ENCODE results near the gene UBE2C. TPM values are rescaled to one million over a fixed set of nuclear protein-coding genes. Genes with fewer than 3 reads are reported as not detected.
A peak's percentile ranks its signal among the peaks of the same experiment; 100 is the strongest.

Gene UBE2C
- total RNA-seq, 1 experiment from 2014 or later, result 268 TPM

DNA sequence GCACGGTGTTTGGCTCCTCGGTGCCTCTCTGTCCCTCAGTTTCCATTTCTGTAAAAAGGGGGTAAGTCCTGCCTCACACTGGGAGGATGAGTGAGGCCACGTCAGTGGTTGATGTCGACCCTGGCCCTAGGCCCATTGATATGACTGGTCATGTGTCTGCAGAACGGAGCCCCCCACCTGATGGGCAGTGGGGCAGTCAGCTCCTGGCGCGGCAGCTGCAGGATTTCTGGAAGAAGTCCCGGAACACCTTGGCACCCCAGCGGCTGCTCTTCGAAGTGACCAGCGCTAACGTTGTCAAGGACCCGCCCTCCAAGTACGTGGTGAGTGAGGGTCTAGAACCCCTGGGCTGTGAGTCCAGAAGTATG, 22.3 kb downstream of the UBE2C start:
- no peak overlapping the region for H2BK120ac ChIP-seq (ENCODE audit: low read depth, low read length, poor library complexity, severe bottlenecking)
- peak overlapping the region in 1 of 3 experiments; percentile 52; a peak in 1 of 7 replicates for H3K27ac Mint-ChIP-seq
- H3K23me2 ChIP-seq (ENCODE audit: insufficient read length, low read depth, low read length, poor library complexity, severe bottlenecking), result peaks cover 9% of the 10 kb centered on the region
- peaks cover 4% of the 10 kb centered on the region; the same call in 1 of the 2 replicates for H3K4me1 ChIP-seq (ENCODE audit: insufficient read depth, low read length)
- no peaks in the 10 kb centered on the region for H4K20me1 ChIP-seq (ENCODE audit: control insufficient read depth, insufficient read depth, insufficient read length)
- no peak overlapping the region for H2BK5ac ChIP-seq (ENCODE audit: insufficient read length, low read length)
- no peak overlapping the region for H2AK5ac ChIP-seq (ENCODE audit: insufficient read length, low read length)
- no peak overlapping the region for H4K91ac ChIP-seq (ENCODE audit: insufficient read length, low read depth, low read length)
- no peak overlapping the region for H2AFZ ChIP-seq (ENCODE audit: low read length)
- H3K23ac ChIP-seq (ENCODE audit: insufficient read length, low read depth, low read length), result no peak overlapping the region
- H3K4me3 Mint-ChIP-seq, result peak overlapping the region; percentile 75 to 88
- H3K27ac ChIP-seq (ENCODE audit: insufficient read length, low read depth, low read length), result no peak overlapping the region
- no peak overlapping the region for H2BK12ac ChIP-seq (ENCODE audit: insufficient read length, low read depth, low read length)
- no peak overlapping the region for H4K5ac ChIP-seq (ENCODE audit: insufficient read length, low read depth, low read length)
- no peak overlapping the region for H3K18ac ChIP-seq (ENCODE audit: insufficient read length, low read depth, low read length)
- H3K9me3 Mint-ChIP-seq, result no peaks in the 10 kb centered on the region
- H3K79me2 ChIP-seq (ENCODE audit: insufficient read depth, low read length), result no peaks in the 10 kb centered on the region
- H3K79me1 ChIP-seq (ENCODE audit: insufficient read depth, low read depth, low read length, poor library complexity, severe bottlenecking), result peaks cover 5% of the 10 kb centered on the region
- no peak for DNase-seq
- H4K8ac ChIP-seq (replicated peaks; ENCODE audit: insufficient read length, low read depth, low read length), result no peak overlapping the region
- H3K36me3 Mint-ChIP-seq (ENCODE audit: insufficient read depth in 1 of 3, low read depth in 3 of 3), result peaks cover 2 to 31% (median 29%) of the 10 kb centered on the region in 3 experiments; a peak in 6 of 7 replicates
- no peak overlapping the region for H3K14ac ChIP-seq (ENCODE audit: insufficient read depth, low read length)
- H3K4me1 Mint-ChIP-seq, result peaks cover 23 to 25% of the 10 kb centered on the region in 2 experiments
- TF ChIP-seq, protein P1, sequence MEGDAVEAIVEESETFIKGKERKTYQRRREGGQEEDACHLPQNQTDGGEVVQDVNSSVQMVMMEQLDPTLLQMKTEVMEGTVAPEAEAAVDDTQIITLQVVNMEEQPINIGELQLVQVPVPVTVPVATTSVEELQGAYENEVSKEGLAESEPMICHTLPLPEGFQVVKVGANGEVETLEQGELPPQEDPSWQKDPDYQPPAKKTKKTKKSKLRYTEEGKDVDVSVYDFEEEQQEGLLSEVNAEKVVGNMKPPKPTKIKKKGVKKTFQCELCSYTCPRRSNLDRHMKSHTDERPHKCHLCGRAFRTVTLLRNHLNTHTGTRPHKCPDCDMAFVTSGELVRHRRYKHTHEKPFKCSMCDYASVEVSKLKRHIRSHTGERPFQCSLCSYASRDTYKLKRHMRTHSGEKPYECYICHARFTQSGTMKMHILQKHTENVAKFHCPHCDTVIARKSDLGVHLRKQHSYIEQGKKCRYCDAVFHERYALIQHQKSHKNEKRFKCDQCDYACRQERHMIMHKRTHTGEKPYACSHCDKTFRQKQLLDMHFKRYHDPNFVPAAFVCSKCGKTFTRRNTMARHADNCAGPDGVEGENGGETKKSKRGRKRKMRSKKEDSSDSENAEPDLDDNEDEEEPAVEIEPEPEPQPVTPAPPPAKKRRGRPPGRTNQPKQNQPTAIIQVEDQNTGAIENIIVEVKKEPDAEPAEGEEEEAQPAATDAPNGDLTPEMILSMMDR (conservative IDR thresholded peaks at IDR 0.05), result no peak
- no peaks in the 10 kb centered on the region for H3K27me3 ChIP-seq (ENCODE audit: insufficient read depth, low read length)
- no peak overlapping the region for H3K9ac ChIP-seq (ENCODE audit: extremely low read depth, insufficient read length, low read length)
- H2BK20ac ChIP-seq (ENCODE audit: low read depth, low read length, poor library complexity, severe bottlenecking), result no peak overlapping the region
- H3T11ph ChIP-seq (ENCODE audit: low read length), result no peak overlapping the region
- peak overlapping the region; percentile 80 for H3K4me2 ChIP-seq (ENCODE audit: insufficient read depth, insufficient read length, low read length)
- no peak overlapping the region for H3K56ac ChIP-seq (ENCODE audit: insufficient read length, low read depth, low read length)
- no peak overlapping the region for H3K4ac ChIP-seq (ENCODE audit: low read depth, low read length)
- no peaks in the 10 kb centered on the region for H3K27me3 Mint-ChIP-seq (ENCODE audit: low read depth)
- H2BK15ac ChIP-seq (ENCODE audit: low read depth, low read length), result no peak overlapping the region
- H3K9me3 ChIP-seq (ENCODE audit: control insufficient read depth, low read depth, low read length), result no peaks in the 10 kb centered on the region
- no CpG with 5 or more reads among the region's 14 CpGs for WGBS (ENCODE audit: extremely low coverage, insufficient read length, low lambda C conversion rate)
